GM18507 (cell line): Measurements from ENCODE around the gene RIMS1.
"Not testable (repeated sequence)": the region's sequence is repeated elsewhere in the genome, so short reads cannot be mapped to it uniquely, and the experiment has no call there.

Experiments
- DNase-seq: peaks from one replicate; pipeline ENCODE4 v3.0.0; 2011; ENCODE audit warnings: low read depth; ENCODE audit not compliant: insufficient read length; ENCODE audit errors: extremely low spot score
- FAIRE-seq: peaks from 2 replicates; lab custom pipeline; 2011; peaks lifted over from hg19 to GRCh38; lab: Jason Lieb, UNC

Gene RIMS1

DNA sequence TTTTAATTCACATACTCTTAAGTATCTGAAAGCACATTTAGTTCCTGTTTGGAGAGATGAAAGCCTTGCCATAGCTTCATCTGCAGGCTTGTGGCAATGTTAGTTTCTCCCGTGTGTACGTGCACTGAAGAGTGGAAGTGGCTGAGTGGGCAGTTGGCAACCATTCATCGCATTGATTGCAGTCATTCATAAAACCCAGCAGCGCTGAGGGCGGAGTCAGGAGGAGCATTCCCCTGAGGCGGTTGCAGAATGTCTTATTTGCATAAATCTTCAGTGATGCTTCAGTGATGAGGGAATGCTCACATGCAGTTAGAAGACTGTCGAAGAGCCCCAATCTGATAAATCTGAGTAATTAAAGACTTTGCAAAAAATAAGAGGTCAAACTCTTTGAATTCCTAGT, 79.1 kb downstream of the RIMS1 start:
- FAIRE-seq (no peak), DNase-seq (no peak)

- DNase-seq (peak; percentile 12), FAIRE-seq (no peak)
Measured at GRCh38 chr6:71967436-71967835, 81.1 kb downstream of the RIMS1 start.

- no peak for DNase-seq
- peak; percentile 33 for FAIRE-seq
Measured at GRCh38 chr6:71977884-71978283, 91.5 kb downstream of the RIMS1 start.

GRCh38 chr6:71979911-71980310, 93.6 kb downstream of the RIMS1 start:
- DNase-seq (no peak), FAIRE-seq (no peak)

- DNase-seq = peak; percentile 4
- peak; percentile 93 for FAIRE-seq
Measured at GRCh38 chr6:71982389-71982788, 96.0 kb downstream of the RIMS1 start.

DNA sequence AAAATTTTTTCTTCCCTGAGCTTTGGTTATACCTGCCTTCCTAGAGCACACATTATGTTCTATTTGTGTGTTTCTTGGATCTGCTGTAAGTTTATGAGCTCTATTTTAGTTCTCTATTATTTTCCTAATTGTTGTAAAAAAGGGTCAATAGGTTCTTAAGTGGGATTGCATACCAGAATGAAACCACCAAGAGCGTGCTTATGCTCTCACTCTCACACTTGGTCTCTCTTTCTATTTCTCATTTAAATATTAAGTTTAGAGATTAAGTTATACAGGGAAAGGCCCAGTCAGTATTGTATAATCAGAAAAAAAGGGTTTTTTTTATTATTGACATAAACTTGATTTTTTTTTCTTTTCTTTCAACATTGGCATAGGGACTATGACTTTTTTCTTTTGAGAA, 96.8 kb downstream of the RIMS1 start:
- FAIRE-seq (peak; percentile 29), DNase-seq (no peak)

DNA sequence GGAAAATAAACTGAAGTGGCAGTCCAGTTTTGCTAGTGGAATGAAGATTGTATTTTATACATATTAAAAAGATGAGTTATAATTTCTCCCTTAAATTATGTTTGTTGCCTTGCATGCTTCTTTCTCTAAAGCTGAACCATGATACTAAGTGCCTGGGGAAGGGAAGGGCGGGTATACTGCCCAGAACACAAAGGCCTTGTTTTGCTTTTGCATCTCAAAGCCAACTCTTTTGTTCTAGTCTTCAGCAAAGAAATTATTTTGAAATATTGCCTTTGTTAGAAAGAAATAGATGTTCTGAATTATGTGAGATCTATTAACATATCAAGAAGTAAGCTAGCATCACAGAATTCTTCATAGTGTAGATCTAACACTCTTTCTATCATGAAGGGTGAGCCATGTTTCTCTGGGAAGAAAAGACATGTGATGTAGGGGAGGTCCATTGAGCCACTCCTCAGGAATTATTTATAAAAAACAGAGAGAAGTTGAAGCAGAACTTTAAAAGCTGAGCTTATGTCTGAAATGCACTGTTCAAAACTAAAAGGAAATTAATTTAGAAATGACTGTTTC, 108.4 kb downstream of the RIMS1 start:
- no peak for FAIRE-seq
- DNase-seq = no peak

DNA sequence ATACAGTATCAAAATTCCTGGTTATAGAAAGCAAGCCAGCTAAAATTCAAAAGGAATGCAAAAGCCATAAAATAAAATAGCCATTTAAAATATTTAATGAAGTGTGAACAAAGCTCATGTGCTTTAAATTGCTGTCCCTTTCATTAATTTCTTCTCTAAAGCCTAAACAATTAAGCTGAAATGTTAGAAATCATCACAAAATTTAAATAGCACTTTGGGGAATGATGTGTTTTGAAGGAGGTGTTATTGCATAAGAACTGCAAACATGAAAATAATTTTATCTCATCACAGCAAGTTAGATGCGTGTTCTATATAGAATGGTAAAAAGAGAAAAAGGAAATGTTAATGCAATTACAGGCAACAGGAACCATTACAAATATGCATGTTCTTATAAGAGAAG, 111.0 kb downstream of the RIMS1 start:
- FAIRE-seq = no peak
- DNase-seq = no peak

GRCh38 chr6:72002415-72002814, 116.1 kb downstream of the RIMS1 start:
- DNase-seq = no peak
- FAIRE-seq = no peak

GRCh38 chr6:72006591-72006990, 120.2 kb downstream of the RIMS1 start:
- not testable (repeated sequence) for FAIRE-seq, DNase-seq

- DNase-seq = no peak
- FAIRE-seq = no peak
Measured at GRCh38 chr6:72022830-72023229, 136.5 kb downstream of the RIMS1 start.

- DNase-seq = no peak
- FAIRE-seq = no peak
Measured at GRCh38 chr6:72031471-72031870, 145.1 kb downstream of the RIMS1 start.

DNA sequence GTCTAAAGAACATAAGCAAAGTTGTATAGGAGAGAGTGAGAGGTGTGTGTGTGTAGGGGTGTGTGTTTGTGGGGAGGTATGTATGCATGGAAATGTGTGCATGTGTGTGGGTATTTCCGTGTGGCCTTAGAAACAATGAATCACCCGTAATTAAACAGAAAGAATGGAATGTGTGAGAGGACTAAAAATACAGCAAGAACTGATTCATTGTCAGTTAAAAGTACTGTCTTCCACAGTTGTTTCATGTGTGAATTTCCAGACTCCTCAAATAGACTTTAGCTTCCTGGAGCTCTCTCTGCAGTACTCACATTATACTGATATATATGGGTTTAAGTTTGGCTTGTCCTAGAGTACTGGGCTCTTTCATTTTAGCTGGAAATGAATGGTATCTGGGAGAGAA, 145.7 kb downstream of the RIMS1 start:
- DNase-seq (no peak), FAIRE-seq (no peak)

- DNase-seq (no peak), FAIRE-seq (no peak)
Measured at GRCh38 chr6:72035486-72035885, 149.1 kb downstream of the RIMS1 start.

GRCh38 chr6:72035966-72036365, 149.6 kb downstream of the RIMS1 start:
- no peak for FAIRE-seq

DNA sequence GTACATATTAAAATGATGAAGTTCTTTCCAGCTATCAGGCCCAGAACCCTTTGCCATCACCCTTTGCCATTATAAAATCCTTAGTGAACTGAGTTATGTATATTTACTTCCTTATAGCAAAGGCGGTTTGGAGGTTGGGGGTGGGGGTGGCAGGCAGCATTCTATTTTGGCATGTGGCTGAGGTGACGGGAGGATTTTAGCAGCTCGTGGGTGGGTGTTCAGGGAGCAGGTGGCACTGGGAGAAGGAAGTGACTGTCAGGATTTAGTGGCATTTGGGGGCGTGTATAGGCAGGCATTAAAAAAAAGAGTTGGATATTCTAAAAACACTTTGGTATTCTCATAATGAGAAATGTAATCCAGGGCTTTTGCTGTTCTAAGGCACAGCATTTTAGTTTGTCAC, 150.7 kb downstream of the RIMS1 start:
- DNase-seq = no peak
- no peak for FAIRE-seq

More at GRCh38 chr6:72035966-72036365, 149.6 kb downstream of the RIMS1 start:
- no peak for DNase-seq

GRCh38 chr6:72040111-72040510, 153.8 kb downstream of the RIMS1 start:
- DNase-seq (no peak), FAIRE-seq (no peak)

DNA sequence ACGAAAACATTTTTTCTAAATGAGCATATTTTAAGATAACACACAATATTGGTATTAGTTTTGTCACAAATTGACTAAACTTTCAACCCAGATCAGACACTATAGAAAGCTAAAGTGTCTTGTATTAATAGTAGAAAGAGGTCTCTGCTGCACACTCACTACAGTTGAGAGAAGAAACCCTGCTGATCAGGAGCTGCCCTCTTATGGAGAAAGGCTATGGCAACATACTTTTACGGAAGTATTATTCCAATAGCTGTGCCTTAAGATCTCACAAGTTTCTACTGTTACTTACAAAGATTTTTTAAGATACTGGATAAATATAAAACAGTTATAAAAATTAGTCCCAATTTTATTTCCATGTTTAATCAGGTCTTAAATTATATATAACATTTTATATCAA, 155.7 kb downstream of the RIMS1 start:
- no peak for FAIRE-seq
- DNase-seq = no peak

DNA sequence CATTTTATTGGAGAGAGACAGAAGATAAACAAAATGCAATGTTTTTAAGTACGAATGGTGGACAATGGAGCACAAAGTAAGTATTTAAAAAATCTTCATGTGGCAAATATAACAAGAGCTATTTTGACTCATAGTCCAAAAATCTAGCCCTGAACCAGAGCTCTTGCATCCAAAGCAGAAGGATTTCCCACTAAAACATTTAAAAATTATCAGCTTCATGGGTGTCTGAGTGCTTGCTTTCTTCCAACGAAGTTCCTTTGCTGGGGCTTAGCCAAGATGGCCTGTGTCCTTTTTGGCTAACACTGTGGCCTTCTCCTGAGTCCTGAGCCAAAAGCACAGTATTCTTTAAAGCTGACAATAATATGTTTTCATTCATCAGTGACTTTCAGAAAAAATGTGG, 161.7 kb downstream of the RIMS1 start:
- DNase-seq = no peak
- no peak for FAIRE-seq

- FAIRE-seq (no peak), DNase-seq (no peak)
Measured at GRCh38 chr6:72049376-72049775, 163.0 kb downstream of the RIMS1 start.

DNA sequence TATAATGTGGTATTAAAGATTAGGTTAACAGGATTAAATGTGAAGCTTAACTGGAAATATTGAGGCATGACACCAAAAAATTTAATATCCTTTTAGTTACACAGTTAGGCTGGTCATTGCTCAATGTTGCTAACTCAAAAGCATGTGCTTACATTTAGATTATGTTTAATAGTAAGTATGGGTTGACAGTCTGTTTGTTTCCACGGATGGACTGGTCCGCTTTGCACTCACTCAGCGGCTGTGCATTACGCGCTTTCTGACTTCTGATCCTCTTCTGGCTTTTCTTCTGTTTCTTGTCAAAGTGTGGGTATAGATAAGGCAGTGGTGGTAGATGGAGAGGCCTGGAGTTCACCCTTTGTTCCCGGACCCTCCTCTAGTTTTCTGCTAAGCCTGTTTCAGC, 174.9 kb downstream of the RIMS1 start:
- DNase-seq (no peak), FAIRE-seq (no peak)

GRCh38 chr6:72064399-72064975, 178.1 kb downstream of the RIMS1 start:
- DNase-seq (no peak), FAIRE-seq (no peak)
